WTC11 (cell line): Measurements from ENCODE around the gene HMCES. TPM values are rescaled to one million over a fixed set of nuclear protein-coding genes. Genes with fewer than 3 reads are reported as not detected.

Experiments
- ATAC-seq: fragments of 200-7000 bp; cut with Tn5 transposase; 2 replicates; pipeline ENCODE4 v1.10.0; 2021; ENCODE audit warnings: mild to moderate bottlenecking, moderate library complexity
- CTCF ChIA-PET: fragments of 300-600 bp; sonication (Branson Sonifier 250); formaldehyde crosslinking; loops from one replicate; lab custom pipeline; 2021; ENCODE audit warnings: antibody characterized with exemption; lab: Charles Lee
- POLR2A ChIA-PET: fragments of 350-600 bp; sonication (Branson Sonifier 250); formaldehyde crosslinking; loops from one replicate; lab custom pipeline; 2021; ENCODE audit warnings: antibody characterized with exemption; lab: Charles Lee
- DNase-seq: peaks from one replicate; pipeline ENCODE4 v3.0.0; 2021; ENCODE audit warnings: low spot score
- H3K27ac Mint-ChIP-seq: 2 replicates; pipeline ENCODE4 v1.8.0; 2021; ENCODE audit warnings: mixed read lengths
- H3K27me3 Mint-ChIP-seq: 2 replicates; pipeline ENCODE4 v1.8.0; 2021; ENCODE audit warnings: low read depth, mild to moderate bottlenecking, moderate library complexity, mixed read lengths
- H3K36me3 Mint-ChIP-seq: 2 replicates; pipeline ENCODE4 v1.8.0; 2021; ENCODE audit warnings: mixed read lengths
- H3K4me1 Mint-ChIP-seq: 2 replicates; pipeline ENCODE4 v1.8.0; 2022; ENCODE audit warnings: mixed read lengths
- H3K4me3 Mint-ChIP-seq: 2 replicates; pipeline ENCODE4 v1.8.0; 2021; ENCODE audit warnings: mild to moderate bottlenecking, moderate library complexity, mixed read lengths
- H3K9me3 Mint-ChIP-seq: 2 replicates; pipeline ENCODE4 v1.8.0; 2021; ENCODE audit warnings: mixed read lengths
- AFF4 ChIP-seq: sonication (generic); formaldehyde crosslinking; IDR thresholded peaks from 2 replicates; pipeline ENCODE4 v1.8.1; 2023; ENCODE audit warnings: mild to moderate bottlenecking, missing genetic modification reagents, borderline replicate concordance
- ATF2 ChIP-seq: sonication (generic); formaldehyde crosslinking; IDR thresholded peaks from 2 replicates; pipeline ENCODE4 v1.8.1; 2022; ENCODE audit warnings: low read depth, missing genetic modification reagents, borderline replicate concordance
- E2F1 ChIP-seq: sonication (generic); formaldehyde crosslinking; IDR thresholded peaks from 2 replicates; pipeline ENCODE4 v1.8.0; 2022; ENCODE audit warnings: mild to moderate bottlenecking, missing genetic modification reagents
- ETV6 ChIP-seq: sonication (generic); formaldehyde crosslinking; IDR thresholded peaks from 2 replicates; pipeline ENCODE4 v1.8.1; 2022; ENCODE audit warnings: mild to moderate bottlenecking, missing genetic modification reagents
- FOXK1 ChIP-seq: sonication (generic); formaldehyde crosslinking; IDR thresholded peaks from 2 replicates; pipeline ENCODE4 v1.8.0; 2022; ENCODE audit warnings: mild to moderate bottlenecking, moderate library complexity, missing genetic modification reagents
- FOXP4 ChIP-seq: sonication (generic); formaldehyde crosslinking; IDR thresholded peaks from 2 replicates; pipeline ENCODE4 v1.8.0; 2022; ENCODE audit warnings: mild to moderate bottlenecking, missing genetic modification reagents
- IRF1 ChIP-seq: sonication (generic); formaldehyde crosslinking; IDR thresholded peaks from 2 replicates; pipeline ENCODE4 v1.8.0; 2023; ENCODE audit warnings: missing genetic modification reagents
- IRF2 ChIP-seq: sonication (generic); formaldehyde crosslinking; IDR thresholded peaks from 2 replicates; pipeline ENCODE4 v1.8.0; 2022; ENCODE audit warnings: low read depth, missing genetic modification reagents, borderline replicate concordance
- MXD4 ChIP-seq: fragments of 250-450 bp; sonication (Bioruptor Pico); IDR thresholded peaks from 2 replicates; pipeline ENCODE4 v1.8.0; 2021; ENCODE audit warnings: mild to moderate bottlenecking, moderate library complexity, borderline replicate concordance
- NR2C2 ChIP-seq: sonication (generic); formaldehyde crosslinking; IDR thresholded peaks from 2 replicates; pipeline ENCODE4 v1.8.0; 2022; ENCODE audit warnings: mild to moderate bottlenecking, missing genetic modification reagents
- PREB ChIP-seq: sonication (generic); formaldehyde crosslinking; IDR thresholded peaks from 2 replicates; pipeline ENCODE4 v1.8.1; 2022; ENCODE audit warnings: mild to moderate bottlenecking, missing genetic modification reagents, moderate library complexity, borderline replicate concordance
- PRRX2 ChIP-seq: fragments of 250-450 bp; sonication (Bioruptor Pico); IDR thresholded peaks from 2 replicates; pipeline ENCODE4 v1.8.0; 2021; ENCODE audit warnings: mild to moderate bottlenecking
- RELA ChIP-seq: sonication (generic); formaldehyde crosslinking; IDR thresholded peaks from 2 replicates; pipeline ENCODE4 v1.8.1; 2022; ENCODE audit warnings: missing genetic modification reagents, mild to moderate bottlenecking, borderline replicate concordance
- SOX15 ChIP-seq: fragments of 250-450 bp; sonication (Bioruptor Pico); IDR thresholded peaks from 2 replicates; pipeline ENCODE4 v1.9.0; 2021; ENCODE audit warnings: mild to moderate bottlenecking
- SP1 ChIP-seq: sonication (generic); formaldehyde crosslinking; conservative IDR thresholded peaks from 2 replicates; pipeline ENCODE4 v1.8.1; 2022; ENCODE audit warnings: missing genetic modification reagents
- TEAD4 ChIP-seq: sonication (generic); formaldehyde crosslinking; IDR thresholded peaks from 2 replicates; pipeline ENCODE4 v1.8.0; 2022; ENCODE audit warnings: mild to moderate bottlenecking, missing genetic modification reagents
- USF2 ChIP-seq: sonication (generic); formaldehyde crosslinking; IDR thresholded peaks from 2 replicates; pipeline ENCODE4 v1.8.1; 2023; ENCODE audit warnings: mild to moderate bottlenecking, missing genetic modification reagents, moderate library complexity
- ZNF121 ChIP-seq: sonication (generic); formaldehyde crosslinking; IDR thresholded peaks from 2 replicates; pipeline ENCODE4 v1.8.0; 2023; ENCODE audit warnings: missing genetic modification reagents
- ZNF416 ChIP-seq: fragments of 250-450 bp; sonication (Bioruptor Pico); IDR thresholded peaks from 2 replicates; pipeline ENCODE4 v1.9.0; 2021; ENCODE audit warnings: mild to moderate bottlenecking, inconsistent platforms
- total RNA-seq: library from RNA; stranded (reverse); gene quantifications from 3 replicates; pipeline ENCODE4 v1.2.3, GENCODE V29; 2021

Gene HMCES
- total RNA-seq, 1 experiment from 2014 or later = 47.7 TPM

- POLR2A ChIA-PET = interaction anchor here (1.4 kb wide), 1 partner anchor 9 kb away, joined by 4 read pairs; no protein-coding TSS in a partner anchor
These were observed 9.8 kb downstream of the HMCES start for GRCh38 chr3:129288446-129288845.

GRCh38 chr3:129289201-129289921, 10.7 kb downstream of the HMCES start:
- ChIA-PET CTCF (no interaction called here), POLR2A (interaction anchor here (1.4 kb wide), 1 partner anchor 10 kb away, joined by 4 read pairs; no protein-coding TSS in a partner anchor)
- H3K27me3 Mint-ChIP-seq = no peaks in the 10 kb centered on the region
- no peaks in the 10 kb centered on the region for H3K4me1 Mint-ChIP-seq
- peaks cover 26% of the 10 kb centered on the region for H3K36me3 Mint-ChIP-seq
- H3K4me3 Mint-ChIP-seq = no peak overlapping the region
- no peaks in the 10 kb centered on the region for H3K9me3 Mint-ChIP-seq
- DNase-seq = no peak
- no peak overlapping the region for H3K27ac Mint-ChIP-seq
- ATAC-seq = no peak
- no peak for TF ChIP-seq RELA (CRISPR knock-in tag)
- TF ChIP-seq PRRX2 = no peak
- TF ChIP-seq ZNF416 (CRISPR knock-in tag) = no peak
- no peak for TF ChIP-seq NR2C2
- TF ChIP-seq E2F1 (CRISPR knock-in tag) = no peak
- no peak for TF ChIP-seq ZNF121
- no peak for TF ChIP-seq ATF2 (CRISPR knock-in tag)
- no peak for TF ChIP-seq AFF4 (CRISPR knock-in tag)
- TF ChIP-seq IRF2 (CRISPR knock-in tag) = no peak
- TF ChIP-seq IRF1 (CRISPR knock-in tag) = no peak
- TF ChIP-seq USF2 = no peak

More at GRCh38 chr3:129288446-129288845, 9.8 kb downstream of the HMCES start:
- Mint-ChIP-seq H3K27me3 (no peaks in the 10 kb centered on the region), H3K4me3 (no peak overlapping the region), H3K27ac (no peak overlapping the region), H3K9me3 (no peaks in the 10 kb centered on the region)
- ATAC-seq = no peak
- no peak for TF ChIP-seq ETV6 (CRISPR knock-in tag)
- TF ChIP-seq E2F1 (CRISPR knock-in tag) = no peak
- TF ChIP-seq SOX15 (CRISPR knock-in tag) = no peak
- TF ChIP-seq MXD4 (CRISPR knock-in tag) = no peak
- no peak for TF ChIP-seq PREB (CRISPR knock-in tag)
- TF ChIP-seq TEAD4 = no peak
- no peak for TF ChIP-seq SP1 (CRISPR knock-in tag)
- no peak for TF ChIP-seq FOXK1 (CRISPR knock-in tag)
- TF ChIP-seq FOXP4 = no peak
- TF ChIP-seq, all 79 proteins: peak for 0
- Mint-ChIP-seq H3K4me1 (no peaks in the 10 kb centered on the region), H3K36me3 (peaks cover 22% of the 10 kb centered on the region)
- DNase-seq = no peak
- CTCF ChIA-PET = no interaction called here
